ENCODE measurements around the gene RNF151. TPM values are rescaled to one million over a fixed set of nuclear protein-coding genes. Genes with fewer than 3 reads are reported as not detected.

The RNF151 gene
- total RNA-seq, 2 donors from 2014 or later = 0.44 TPM; not detected in 1

DNA sequence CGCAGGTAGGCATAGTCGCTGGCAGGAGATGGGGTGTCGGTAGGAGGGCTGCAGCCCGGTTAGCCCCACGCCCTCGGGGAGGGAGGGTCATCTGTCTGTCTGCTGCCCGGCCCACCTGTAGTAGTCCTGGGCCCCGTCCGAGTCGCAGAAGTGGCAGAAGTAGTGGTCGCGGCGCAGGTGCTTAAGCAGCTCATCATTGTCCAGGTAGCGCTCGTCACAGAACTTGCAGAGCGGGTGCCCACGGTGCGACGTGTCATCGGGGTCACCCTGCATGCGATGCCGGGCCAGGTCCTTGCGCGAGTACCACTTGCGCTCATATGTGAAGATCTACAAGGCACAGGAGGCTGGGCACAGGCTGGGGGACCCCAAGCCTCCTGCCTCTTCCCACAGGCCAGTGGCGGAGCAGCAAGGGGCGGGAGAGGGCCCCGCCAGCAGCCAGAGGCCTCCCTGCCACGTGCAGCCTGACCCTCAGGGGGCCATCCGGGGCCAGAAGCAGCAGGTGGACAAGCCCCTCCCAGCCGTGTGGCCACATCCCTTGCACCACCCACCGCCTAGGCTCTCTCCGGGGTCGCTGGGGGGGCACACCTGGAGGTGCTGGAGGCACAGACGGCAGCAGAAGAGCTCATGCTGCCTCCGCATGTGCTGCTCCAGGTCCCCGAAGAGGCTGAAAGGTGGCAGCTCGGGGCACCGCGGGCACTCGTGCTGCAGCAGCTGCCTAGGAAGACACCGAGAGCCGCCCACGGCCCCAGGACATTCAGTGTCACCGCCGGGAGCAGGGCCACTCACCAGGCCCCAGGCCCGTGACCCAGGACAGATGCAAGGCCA lies 36.0 kb downstream of the RNF151 start:
- Mint-ChIP-seq H3K27me3 (ENCODE audit: insufficient read depth) (no peaks in the 10 kb centered on the region), H3K9me3 (no peaks in the 10 kb centered on the region), H3K27ac (no peak overlapping the region), H3K4me3 (no peak overlapping the region), H3K36me3 (ENCODE audit: low read depth) (peaks cover 22% of the 10 kb centered on the region), H3K4me1 (peaks cover 9% of the 10 kb centered on the region)
- no peak overlapping the region for H3K27ac ChIP-seq (ENCODE audit: low read depth, low read length)
- no peak for DNase-seq
- H3K4me1 ChIP-seq (ENCODE audit: control insufficient read depth, insufficient read depth, low read length) = peaks cover 13% of the 10 kb centered on the region
- H3K4me3 ChIP-seq (ENCODE audit: low read length) = no peak overlapping the region
- H3K27me3 ChIP-seq (ENCODE audit: control insufficient read depth, insufficient read depth, low read length, poor library complexity, severe bottlenecking) = no peaks in the 10 kb centered on the region
- 96 to 97% methylated on average over 29 to 47 of the region's 47 CpGs for WGBS, 2 experiments (ENCODE audit: insufficient coverage in 1 of 2, insufficient read length in 1 of 2)
- no peaks in the 10 kb centered on the region for H3K9me3 ChIP-seq (ENCODE audit: control insufficient read depth, low read length)
- TF ChIP-seq, protein P1, sequence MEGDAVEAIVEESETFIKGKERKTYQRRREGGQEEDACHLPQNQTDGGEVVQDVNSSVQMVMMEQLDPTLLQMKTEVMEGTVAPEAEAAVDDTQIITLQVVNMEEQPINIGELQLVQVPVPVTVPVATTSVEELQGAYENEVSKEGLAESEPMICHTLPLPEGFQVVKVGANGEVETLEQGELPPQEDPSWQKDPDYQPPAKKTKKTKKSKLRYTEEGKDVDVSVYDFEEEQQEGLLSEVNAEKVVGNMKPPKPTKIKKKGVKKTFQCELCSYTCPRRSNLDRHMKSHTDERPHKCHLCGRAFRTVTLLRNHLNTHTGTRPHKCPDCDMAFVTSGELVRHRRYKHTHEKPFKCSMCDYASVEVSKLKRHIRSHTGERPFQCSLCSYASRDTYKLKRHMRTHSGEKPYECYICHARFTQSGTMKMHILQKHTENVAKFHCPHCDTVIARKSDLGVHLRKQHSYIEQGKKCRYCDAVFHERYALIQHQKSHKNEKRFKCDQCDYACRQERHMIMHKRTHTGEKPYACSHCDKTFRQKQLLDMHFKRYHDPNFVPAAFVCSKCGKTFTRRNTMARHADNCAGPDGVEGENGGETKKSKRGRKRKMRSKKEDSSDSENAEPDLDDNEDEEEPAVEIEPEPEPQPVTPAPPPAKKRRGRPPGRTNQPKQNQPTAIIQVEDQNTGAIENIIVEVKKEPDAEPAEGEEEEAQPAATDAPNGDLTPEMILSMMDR (conservative IDR thresholded peaks at IDR 0.05) = no peak
- no peak overlapping the region for H3K9ac ChIP-seq (ENCODE audit: extremely low read depth, low read length, poor library complexity, severe bottlenecking)
- peaks cover 38% of the 10 kb centered on the region for H3K36me3 ChIP-seq (ENCODE audit: control insufficient read depth, insufficient read depth, low read length)

DNA sequence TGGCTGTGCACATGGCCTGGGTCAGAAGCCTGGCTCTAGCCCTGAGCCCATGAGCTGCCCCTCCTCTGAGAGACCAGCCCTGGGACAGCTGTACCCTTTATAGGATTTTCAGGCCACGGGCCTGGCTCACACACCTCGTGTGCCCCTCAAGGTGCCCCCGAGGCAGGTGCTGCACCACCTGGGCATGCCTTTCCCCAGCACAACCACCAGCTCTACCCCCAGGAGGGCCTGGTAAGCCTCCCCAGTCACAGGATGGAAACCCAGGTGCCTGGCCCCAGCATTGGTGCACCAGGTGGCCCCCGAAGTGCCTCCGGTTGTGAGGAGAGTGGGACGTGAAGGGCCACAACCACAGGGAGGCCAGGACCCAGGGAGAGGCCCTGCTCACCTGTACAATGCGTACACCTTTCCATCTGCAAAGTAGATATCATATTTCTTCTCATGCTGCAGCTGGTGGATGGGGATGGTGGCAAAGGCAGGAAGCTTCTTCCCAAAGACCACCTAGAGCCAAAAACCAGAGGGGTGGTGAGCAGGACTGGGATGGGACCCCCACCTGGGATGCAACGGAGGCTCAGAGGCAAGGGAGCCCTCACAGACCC lies 36.7 kb downstream of the RNF151 start:
- 93 to 100% methylated on average over 3 to 8 of the region's 8 CpGs for WGBS, 2 experiments (ENCODE audit: insufficient coverage in 1 of 2, insufficient read length in 1 of 2)

DNA sequence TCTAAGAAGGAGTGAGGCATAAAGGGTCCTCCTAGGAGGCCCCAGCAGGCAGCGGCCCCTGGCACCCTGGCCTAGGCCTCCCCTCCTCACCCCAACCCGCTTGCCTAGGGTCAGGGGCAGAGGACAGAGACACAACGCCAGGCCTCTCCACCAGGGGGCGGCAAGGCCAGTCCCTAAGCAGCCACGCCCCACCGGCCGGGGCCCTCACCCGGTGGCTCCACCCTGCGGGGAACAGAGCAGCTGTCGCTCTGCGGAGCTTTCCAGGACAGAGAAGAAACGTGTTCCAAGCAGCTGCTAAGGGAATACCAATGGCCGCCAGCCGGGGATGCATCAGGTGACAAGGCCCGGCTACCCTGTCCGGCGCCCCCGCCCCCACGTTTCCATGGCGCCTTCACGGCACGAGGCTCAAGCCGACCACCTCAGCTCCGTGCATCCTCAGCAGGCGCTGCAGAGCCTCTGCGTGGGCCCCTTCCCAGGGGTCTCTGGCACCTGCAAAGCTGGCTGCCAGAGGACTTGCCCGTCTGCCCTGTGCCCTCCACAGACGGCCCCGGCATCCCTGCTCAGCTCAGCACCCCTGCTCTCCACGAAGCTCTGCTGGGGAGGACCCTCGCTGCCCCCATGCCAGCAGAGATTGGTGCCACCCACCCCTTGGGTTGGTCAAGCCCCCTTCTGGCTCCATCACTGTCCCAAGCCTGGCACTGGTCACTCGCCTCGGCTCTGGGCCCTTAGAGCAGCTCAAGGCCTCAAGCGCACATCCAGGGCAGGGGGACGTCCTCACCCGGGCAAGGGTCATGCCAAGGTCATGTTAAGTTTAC lies 37.4 kb downstream of the RNF151 start:
- peak; percentile 99 for DNase-seq
- Histone ChIP-seq H3K4me3 (ENCODE audit: low read length) (no peak overlapping the region), H3K27ac (ENCODE audit: low read depth, low read length) (peak overlapping the region; percentile 87), H3K36me3 (ENCODE audit: control insufficient read depth, insufficient read depth, low read length) (peaks cover 39% of the 10 kb centered on the region), H3K4me1 (ENCODE audit: control insufficient read depth, insufficient read depth, low read length) (peaks cover 23% of the 10 kb centered on the region), H3K27me3 (ENCODE audit: control insufficient read depth, insufficient read depth, low read length, poor library complexity, severe bottlenecking) (no peaks in the 10 kb centered on the region), H3K9ac (ENCODE audit: extremely low read depth, low read length, poor library complexity, severe bottlenecking) (no peak overlapping the region), H3K9me3 (ENCODE audit: control insufficient read depth, low read length) (no peaks in the 10 kb centered on the region)
- Mint-ChIP-seq H3K27ac (no peak overlapping the region), H3K27me3 (ENCODE audit: insufficient read depth) (no peaks in the 10 kb centered on the region), H3K9me3 (no peaks in the 10 kb centered on the region), H3K4me3 (no peak overlapping the region), H3K36me3 (ENCODE audit: low read depth) (peaks cover 23% of the 10 kb centered on the region), H3K4me1 (peaks cover 19% of the 10 kb centered on the region)
- TF ChIP-seq, protein P1 (conservative IDR thresholded peaks at IDR 0.05) = peak; percentile 98
- 40 to 46% methylated on average over 28 to 36 of the region's 36 CpGs for WGBS, 2 experiments (ENCODE audit: insufficient coverage in 1 of 2, insufficient read length in 1 of 2)

More for the DNA sequence above, 36.7 kb downstream of the RNF151 start:
- no peak for DNase-seq
- no peak overlapping the region for H3K4me3 Mint-ChIP-seq
- H3K27me3 ChIP-seq (ENCODE audit: control insufficient read depth, insufficient read depth, low read length, poor library complexity, severe bottlenecking) = no peaks in the 10 kb centered on the region
- H3K9ac ChIP-seq (ENCODE audit: extremely low read depth, low read length, poor library complexity, severe bottlenecking) = no peak overlapping the region
- H3K36me3 Mint-ChIP-seq (ENCODE audit: low read depth) = peaks cover 20% of the 10 kb centered on the region
- H3K9me3 ChIP-seq (ENCODE audit: control insufficient read depth, low read length) = no peaks in the 10 kb centered on the region
- H3K27me3 Mint-ChIP-seq (ENCODE audit: insufficient read depth) = no peaks in the 10 kb centered on the region
- H3K27ac ChIP-seq (ENCODE audit: low read depth, low read length) = no peak overlapping the region
- H3K27ac Mint-ChIP-seq = no peak overlapping the region
- peaks cover 20% of the 10 kb centered on the region for H3K4me1 ChIP-seq (ENCODE audit: control insufficient read depth, insufficient read depth, low read length)
- peaks cover 39% of the 10 kb centered on the region for H3K36me3 ChIP-seq (ENCODE audit: control insufficient read depth, insufficient read depth, low read length)
- no peak overlapping the region for H3K4me3 ChIP-seq (ENCODE audit: low read length)
- H3K9me3 Mint-ChIP-seq = no peaks in the 10 kb centered on the region
- TF ChIP-seq, protein P1 (conservative IDR thresholded peaks at IDR 0.05) = no peak
- H3K4me1 Mint-ChIP-seq = peaks cover 14% of the 10 kb centered on the region

Measured in endodermal cell (in vitro differentiated cells).